Vagina (tissue), 2 donors: ENCODE measurements around the gene MEGF8.

Experiments used
- POLR2A ChIP-seq, 2 donors: fragments of 450-650 bp; IDR thresholded peaks; one replicate each; pipeline ENCODE4 v1.6.1; 2017; ENCODE audit warnings: antibody characterized with exemption in 2 of 2, mild to moderate bottlenecking in 2 of 2, moderate library complexity in 2 of 2
- POLR2AphosphoS5 ChIP-seq, 2 donors: sonication (generic); formaldehyde crosslinking; IDR thresholded peaks; one replicate each; pipeline ENCODE4 v1.9.0; 2017; ENCODE audit warnings: antibody characterized with exemption in 2 of 2, mild to moderate bottlenecking in 2 of 2, low read depth in 1 of 2; ENCODE audit not compliant: insufficient read depth in 1 of 2
- TF ChIP-seq, protein P1 (sequence below), 3 experiments: fragments of 450-650 bp in 2 of 3; fragments of 200-600 bp in 1 of 3; sonication (generic) in 1 of 3; IDR thresholded peaks; one replicate each; pipeline ENCODE4 v1.5.1; 2017 to 2019; ENCODE audit warnings: antibody characterized with exemption in 3 of 3, mild to moderate bottlenecking in 2 of 3, moderate library complexity in 2 of 3

DNA sequence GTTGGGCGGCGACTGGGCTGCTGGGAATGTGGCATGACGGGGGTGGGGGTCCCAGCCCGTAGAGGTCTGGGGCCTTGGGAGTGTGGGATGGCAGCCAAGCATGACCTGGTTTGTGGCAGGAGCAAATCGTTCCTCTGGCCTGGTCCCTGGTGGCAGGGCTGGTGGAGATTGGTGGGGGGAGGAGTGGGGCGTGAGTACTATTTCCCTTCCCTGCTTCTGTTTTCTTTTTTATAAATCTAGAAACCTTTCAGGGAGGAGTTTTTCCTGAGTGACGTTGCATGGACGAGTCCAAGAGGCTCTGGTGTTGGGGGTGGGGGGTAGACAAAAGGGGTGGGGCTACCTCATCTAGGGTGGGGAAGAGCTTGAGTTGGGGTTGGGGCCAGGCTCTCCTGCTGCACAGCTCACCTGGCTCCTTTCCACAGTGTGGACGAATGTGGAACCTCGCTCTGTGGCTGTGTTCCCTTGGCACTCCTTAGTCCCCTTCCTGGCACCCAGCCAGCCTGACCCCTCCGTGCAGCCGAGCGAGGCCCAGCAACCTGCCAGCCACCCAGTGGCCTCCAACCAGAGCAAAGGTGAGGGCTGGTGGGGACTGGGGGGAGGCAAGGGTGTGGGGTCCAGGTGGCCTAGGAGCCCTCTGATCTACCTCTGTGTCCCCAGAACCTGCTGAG lies 39.0 kb upstream of the MEGF8 start:
- no peak for TF ChIP-seq POLR2A (IDR thresholded peaks at IDR 0.05)
- TF ChIP-seq, protein P1, sequence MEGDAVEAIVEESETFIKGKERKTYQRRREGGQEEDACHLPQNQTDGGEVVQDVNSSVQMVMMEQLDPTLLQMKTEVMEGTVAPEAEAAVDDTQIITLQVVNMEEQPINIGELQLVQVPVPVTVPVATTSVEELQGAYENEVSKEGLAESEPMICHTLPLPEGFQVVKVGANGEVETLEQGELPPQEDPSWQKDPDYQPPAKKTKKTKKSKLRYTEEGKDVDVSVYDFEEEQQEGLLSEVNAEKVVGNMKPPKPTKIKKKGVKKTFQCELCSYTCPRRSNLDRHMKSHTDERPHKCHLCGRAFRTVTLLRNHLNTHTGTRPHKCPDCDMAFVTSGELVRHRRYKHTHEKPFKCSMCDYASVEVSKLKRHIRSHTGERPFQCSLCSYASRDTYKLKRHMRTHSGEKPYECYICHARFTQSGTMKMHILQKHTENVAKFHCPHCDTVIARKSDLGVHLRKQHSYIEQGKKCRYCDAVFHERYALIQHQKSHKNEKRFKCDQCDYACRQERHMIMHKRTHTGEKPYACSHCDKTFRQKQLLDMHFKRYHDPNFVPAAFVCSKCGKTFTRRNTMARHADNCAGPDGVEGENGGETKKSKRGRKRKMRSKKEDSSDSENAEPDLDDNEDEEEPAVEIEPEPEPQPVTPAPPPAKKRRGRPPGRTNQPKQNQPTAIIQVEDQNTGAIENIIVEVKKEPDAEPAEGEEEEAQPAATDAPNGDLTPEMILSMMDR (IDR thresholded peaks at IDR 0.05), result no peak
- TF ChIP-seq POLR2AphosphoS5 (IDR thresholded peaks at IDR 0.05; ENCODE audit: insufficient read depth in 1 of 2, low read depth in 1 of 2), result no peak
